GM18507 (cell line): Measurements from ENCODE around the gene TOE1.

Experiments used
- DNase-seq: peaks from one replicate; pipeline ENCODE4 v3.0.0; 2011; ENCODE audit warnings: low read depth; ENCODE audit not compliant: insufficient read length; ENCODE audit errors: extremely low spot score
- FAIRE-seq: peaks from 2 replicates; lab custom pipeline; 2011; peaks lifted over from hg19 to GRCh38; lab: Jason Lieb, UNC

Gene TOE1

GRCh38 chr1:45325851-45326506 is 14.0 kb upstream of the TOE1 start:
- no peak for DNase-seq
- FAIRE-seq = no peak

GRCh38 chr1:45326627-45327623 is 13.0 kb upstream of the TOE1 start, which contains the start of gene HPDL:
HPDL (plus strand) TSS chr1:45326895; CDS start chr1:45327149, 254 bp downstream.
- FAIRE-seq (peak; percentile 79), DNase-seq (peak; percentile 72)

- no peak for DNase-seq
- peak; percentile 36 for FAIRE-seq
These were observed 12.1 kb upstream of the TOE1 start for GRCh38 chr1:45327644-45328515.

GRCh38 chr1:45328680-45329079 is 11.3 kb upstream of the TOE1 start:
- DNase-seq (no peak), FAIRE-seq (no peak)

- FAIRE-seq (no peak), DNase-seq (no peak)
These were observed 10.5 kb upstream of the TOE1 start for GRCh38 chr1:45329445-45329844.

- FAIRE-seq (no peak), DNase-seq (no peak)
These were observed 8.3 kb upstream of the TOE1 start for GRCh38 chr1:45331436-45332345.

GRCh38 chr1:45332346-45332720 is 7.6 kb upstream of the TOE1 start:
- no peak for FAIRE-seq
- DNase-seq = no peak

- FAIRE-seq (no peak), DNase-seq (no peak)
These were observed 5.4 kb upstream of the TOE1 start for GRCh38 chr1:45334308-45335245.

GRCh38 chr1:45335855-45336324 is 4.1 kb upstream of the TOE1 start:
- no peak for DNase-seq
- no peak for FAIRE-seq

GRCh38 chr1:45337630-45338325 is 2.2 kb upstream of the TOE1 start:
- DNase-seq = no peak
- FAIRE-seq = no peak

- FAIRE-seq = peak; percentile 9
- DNase-seq = no peak
These were observed 971 bp downstream of the TOE1 start for GRCh38 chr1:45340816-45341466.

GRCh38 chr1:45344499-45344898 is 4.5 kb downstream of the TOE1 start:
- DNase-seq (no peak), FAIRE-seq (no peak)

GRCh38 chr1:45345014-45345413 is 5.0 kb downstream of the TOE1 start:
- no peak for DNase-seq
- FAIRE-seq = no peak

- FAIRE-seq = no peak
- DNase-seq = no peak
These were observed 6.5 kb downstream of the TOE1 start for GRCh38 chr1:45346473-45346872.

- DNase-seq (no peak), FAIRE-seq (no peak)
These were observed 8.1 kb downstream of the TOE1 start for GRCh38 chr1:45348020-45348419.

- DNase-seq (no peak), FAIRE-seq (no peak)
These were observed 8.6 kb downstream of the TOE1 start for GRCh38 chr1:45348609-45348965.
